Gastroesophageal sphincter (tissue), 4 donors: ENCODE data around the gene FAM151A. TPM values are rescaled to one million over a fixed set of nuclear protein-coding genes. Genes with fewer than 3 reads are reported as not detected.

Experiments used
- ATAC-seq: fragments of 150-250 bp; one replicate; pipeline ENCODE4 v1.9.1; 2016; ENCODE audit warnings: mild to moderate bottlenecking, moderate library complexity
- H3K27ac ChIP-seq, 4 donors: fragments of 200-600 bp; sonication (generic) in 3 of 4; 1 replicate in 3 of 4; 2 replicates in 1 of 4; pipeline ENCODE4 v1.5.1; 2016 to 2019
- H3K27me3 ChIP-seq: fragments of 200-600 bp; sonication (generic); one replicate; pipeline ENCODE4 v1.5.1; 2019
- H3K36me3 ChIP-seq, 2 donors: fragments of 200-600 bp; sonication (generic); one replicate each; pipeline ENCODE4 v1.5.1; 2019; ENCODE audit warnings: control low read depth in 1 of 2
- H3K4me1 ChIP-seq, 3 donors: fragments of 200-600 bp; sonication (generic); 1 replicate in 2 of 3; 2 replicates in 1 of 3; pipeline ENCODE4 v1.5.1; 2016 to 2019; ENCODE audit warnings: control low read depth in 2 of 3
- H3K4me3 ChIP-seq, 2 donors: fragments of 200-600 bp; sonication (generic); one replicate each; pipeline ENCODE4 v1.5.1; 2019; ENCODE audit warnings: mild to moderate bottlenecking in 1 of 2, moderate library complexity in 1 of 2
- H3K9me3 ChIP-seq, 3 donors: fragments of 200-600 bp; sonication (generic); one replicate each; pipeline ENCODE4 v1.5.1; 2017 to 2019; ENCODE audit warnings: control low read depth in 2 of 3
- EP300 ChIP-seq: sonication (generic); formaldehyde crosslinking; IDR thresholded peaks from one replicate; pipeline ENCODE4 v1.6.1; 2017; ENCODE audit warnings: antibody characterized with exemption, mild to moderate bottlenecking
- POLR2A ChIP-seq, 2 donors: fragments of 450-650 bp; IDR thresholded peaks; one replicate each; pipeline ENCODE4 v1.6.1; 2017; ENCODE audit warnings: antibody characterized with exemption in 2 of 2, mild to moderate bottlenecking in 2 of 2, moderate library complexity in 1 of 2
- POLR2AphosphoS5 ChIP-seq: sonication (generic); formaldehyde crosslinking; IDR thresholded peaks from one replicate; pipeline ENCODE4 v1.6.1; 2017; ENCODE audit warnings: antibody characterized with exemption
- WGBS, 2 donors: methylation state at CpG; one replicate each; pipeline ENCODE4 v1.1.5; 2018; ENCODE audit warnings: low coverage in 1 of 2; 5-methylcytosine and 5-hydroxymethylcytosine counted together
- total RNA-seq, 4 donors: library from RNA; depleted of rRNA; stranded (reverse); fragments of >200 nt; gene quantifications; one replicate each; pipeline ENCODE4 v1.1.0, GENCODE V29; 2016
- TF ChIP-seq, protein P1 (sequence below), 4 experiments: fragments of 200-600 bp in 2 of 4; fragments of 450-650 bp in 2 of 4; sonication (generic) in 1 of 4; IDR thresholded peaks; one replicate each; pipeline ENCODE4 v1.5.1; 2017 to 2019; ENCODE audit warnings: antibody characterized with exemption in 4 of 4, mild to moderate bottlenecking in 2 of 4, moderate library complexity in 2 of 4

FAM151A gene
- total RNA-seq, 4 donors from 2014 or later: not detected

DNA sequence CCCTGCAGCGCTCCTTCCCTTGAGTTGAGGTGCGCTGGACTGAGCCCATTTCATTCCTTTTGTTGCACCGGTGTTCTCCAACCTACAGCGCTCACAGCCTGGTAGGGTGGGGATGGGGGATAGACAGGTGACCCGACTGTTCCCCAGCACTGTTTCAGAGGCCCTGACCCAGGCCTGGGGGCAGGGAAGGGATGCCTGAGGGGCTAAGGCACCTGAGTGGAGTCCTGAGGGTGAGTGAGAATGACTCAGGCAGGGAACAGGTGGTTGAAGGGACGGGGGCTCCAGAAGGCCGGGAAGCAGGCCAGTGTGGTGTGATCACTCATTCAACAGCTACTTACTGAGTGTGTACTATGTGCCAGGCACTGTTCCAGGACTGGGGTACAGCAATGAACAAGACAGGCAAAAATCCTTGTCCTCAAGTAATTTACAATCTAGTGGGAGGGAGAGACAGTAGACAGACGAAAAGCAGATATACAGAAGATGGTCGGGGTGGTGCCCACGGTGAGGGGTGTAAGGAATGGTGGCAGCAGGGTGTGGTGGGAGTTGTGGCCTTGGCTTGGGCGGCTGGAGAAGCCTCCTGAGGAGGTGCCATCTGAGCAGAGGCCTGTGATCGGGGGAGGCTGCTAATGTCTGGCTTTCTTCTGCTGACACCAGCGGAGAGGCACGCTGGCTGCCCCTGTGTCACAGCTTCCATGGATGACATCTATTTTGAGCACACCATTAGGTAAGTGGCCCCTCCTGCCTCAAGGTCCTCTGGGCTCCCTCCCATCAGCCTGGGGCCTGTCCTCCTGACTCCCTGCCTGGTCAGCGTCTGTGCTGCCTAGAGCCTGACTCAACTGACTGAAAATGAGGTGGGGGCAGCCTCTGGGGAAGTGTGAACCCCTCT lies 37.9 kb downstream of the FAM151A start:
- WGBS, 2 donors: 70 to 94% methylated on average over 3 to 8 of the region's 15 CpGs
- Histone ChIP-seq H3K27me3 (no peaks in the 10 kb centered on the region), H3K27ac (no peak overlapping the region), H3K4me3 (no peak overlapping the region), H3K9me3 (no peaks in the 10 kb centered on the region), H3K4me1 (peaks cover 4 to 39% (median 11%) of the 10 kb centered on the region in 3 donors), H3K36me3 (peaks cover 0 to 32% of the 10 kb centered on the region in 2 donors)
- ATAC-seq: no peak
- no peak for TF ChIP-seq POLR2A (IDR thresholded peaks at IDR 0.05)
- no peak for TF ChIP-seq POLR2AphosphoS5
- TF ChIP-seq, protein P1, sequence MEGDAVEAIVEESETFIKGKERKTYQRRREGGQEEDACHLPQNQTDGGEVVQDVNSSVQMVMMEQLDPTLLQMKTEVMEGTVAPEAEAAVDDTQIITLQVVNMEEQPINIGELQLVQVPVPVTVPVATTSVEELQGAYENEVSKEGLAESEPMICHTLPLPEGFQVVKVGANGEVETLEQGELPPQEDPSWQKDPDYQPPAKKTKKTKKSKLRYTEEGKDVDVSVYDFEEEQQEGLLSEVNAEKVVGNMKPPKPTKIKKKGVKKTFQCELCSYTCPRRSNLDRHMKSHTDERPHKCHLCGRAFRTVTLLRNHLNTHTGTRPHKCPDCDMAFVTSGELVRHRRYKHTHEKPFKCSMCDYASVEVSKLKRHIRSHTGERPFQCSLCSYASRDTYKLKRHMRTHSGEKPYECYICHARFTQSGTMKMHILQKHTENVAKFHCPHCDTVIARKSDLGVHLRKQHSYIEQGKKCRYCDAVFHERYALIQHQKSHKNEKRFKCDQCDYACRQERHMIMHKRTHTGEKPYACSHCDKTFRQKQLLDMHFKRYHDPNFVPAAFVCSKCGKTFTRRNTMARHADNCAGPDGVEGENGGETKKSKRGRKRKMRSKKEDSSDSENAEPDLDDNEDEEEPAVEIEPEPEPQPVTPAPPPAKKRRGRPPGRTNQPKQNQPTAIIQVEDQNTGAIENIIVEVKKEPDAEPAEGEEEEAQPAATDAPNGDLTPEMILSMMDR (IDR thresholded peaks at IDR 0.05): no peak
- no peak for TF ChIP-seq EP300

DNA sequence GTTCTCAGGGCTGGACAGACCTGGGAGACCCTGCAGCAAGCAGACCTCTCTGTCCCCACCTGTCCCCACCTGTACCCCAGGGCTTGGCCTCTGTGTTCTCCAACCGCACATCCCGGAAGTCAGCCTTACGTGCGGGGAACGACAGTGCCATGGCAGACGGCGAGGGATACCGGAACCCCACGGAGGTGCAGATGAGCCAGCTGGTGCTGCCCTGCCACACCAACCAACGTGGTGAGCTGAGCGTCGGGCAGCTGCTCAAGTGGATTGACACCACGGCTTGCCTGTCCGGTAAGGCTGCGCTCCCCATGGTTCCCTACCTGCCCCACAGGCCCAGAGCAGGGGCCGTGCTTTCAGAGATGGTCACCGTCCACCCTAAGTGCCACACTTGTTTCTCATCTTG lies 38.8 kb downstream of the FAM151A start:
- Histone ChIP-seq H3K4me3 (no peak overlapping the region), H3K27ac (peak overlapping the region in 1 of 4 donors; percentile 92), H3K9me3 (no peaks in the 10 kb centered on the region), H3K36me3 (peaks cover 0 to 26% of the 10 kb centered on the region in 2 donors), H3K4me1 (peaks cover 4 to 47% (median 11%) of the 10 kb centered on the region in 3 donors), H3K27me3 (no peaks in the 10 kb centered on the region)
- 91 to 93% methylated on average over 3 to 7 of the region's 17 CpGs for WGBS, 2 donors
- no peak for ATAC-seq
- TF ChIP-seq POLR2A (IDR thresholded peaks at IDR 0.05): no peak
- TF ChIP-seq, protein P1 (IDR thresholded peaks at IDR 0.05): no peak
- TF ChIP-seq POLR2AphosphoS5: no peak
- no peak for TF ChIP-seq EP300

DNA sequence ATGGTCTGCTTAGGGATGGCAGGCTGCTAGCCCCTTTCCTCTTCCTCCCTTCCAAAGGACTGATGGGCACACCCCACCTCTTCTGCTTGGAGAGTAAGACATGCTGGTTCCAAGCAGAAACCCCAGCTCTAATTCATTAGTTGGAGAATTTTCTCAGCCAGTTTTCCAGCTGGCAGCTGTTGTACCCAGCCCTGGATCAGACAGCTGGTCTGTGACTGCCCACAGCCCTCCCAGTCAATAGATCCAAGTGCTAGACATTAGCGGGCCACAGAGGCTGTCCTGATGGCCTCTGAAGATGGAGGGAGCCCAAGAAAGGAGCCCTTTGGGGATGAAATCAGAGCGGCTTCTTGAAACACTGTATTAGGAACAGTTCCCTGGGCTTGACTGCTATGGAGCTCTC lies 39.5 kb downstream of the FAM151A start:
- H3K4me1 ChIP-seq: peaks cover 7 to 54% (median 11%) of the 10 kb centered on the region in 3 donors
- H3K9me3 ChIP-seq: no peaks in the 10 kb centered on the region
- H3K36me3 ChIP-seq: peaks cover 0 to 23% of the 10 kb centered on the region in 2 donors
- 60% methylated on average over 1 of the region's 2 CpGs; no CpG with 5 or more reads in 1 of the 2 donors for WGBS, 2 donors
- peak overlapping the region in 1 of 4 donors; percentile 92 for H3K27ac ChIP-seq
- H3K27me3 ChIP-seq: no peaks in the 10 kb centered on the region
- H3K4me3 ChIP-seq: no peak overlapping the region
- no peak for ATAC-seq
- TF ChIP-seq, protein P1 (IDR thresholded peaks at IDR 0.05): no peak
- no peak for TF ChIP-seq POLR2AphosphoS5
- TF ChIP-seq EP300: no peak
- no peak for TF ChIP-seq POLR2A (IDR thresholded peaks at IDR 0.05)

DNA sequence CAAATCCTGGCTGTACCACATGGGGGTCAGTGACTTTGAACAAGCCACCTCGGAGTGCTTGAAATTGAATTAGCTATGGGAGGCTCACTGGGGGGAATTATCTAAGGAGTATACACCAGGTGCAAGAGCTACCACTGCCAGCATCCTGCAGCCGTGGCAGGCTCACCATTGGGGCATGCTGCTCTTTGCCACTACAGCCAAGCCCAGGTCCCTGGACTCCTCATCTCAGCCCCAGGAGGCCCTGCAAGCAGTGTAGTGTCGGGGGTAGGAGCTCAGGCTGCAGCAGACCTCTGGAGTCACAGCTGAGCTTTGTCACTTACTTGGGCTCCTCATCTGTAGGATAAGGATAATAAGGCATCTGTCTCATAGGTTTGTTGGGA lies 40.0 kb downstream of the FAM151A start:
- ATAC-seq: no peak
- 60% methylated on average over 1 of the region's 3 CpGs; no CpG with 5 or more reads in 1 of the 2 donors for WGBS, 2 donors
- peaks cover 7 to 60% (median 11%) of the 10 kb centered on the region in 3 donors for H3K4me1 ChIP-seq
- no peak overlapping the region for H3K4me3 ChIP-seq
- H3K9me3 ChIP-seq: no peaks in the 10 kb centered on the region
- H3K36me3 ChIP-seq: peaks cover 0 to 19% of the 10 kb centered on the region in 2 donors
- H3K27me3 ChIP-seq: no peaks in the 10 kb centered on the region
- peak overlapping the region in 3 of 4 donors; percentile 85 to 93 (median 92) for H3K27ac ChIP-seq
- no peak for TF ChIP-seq EP300
- TF ChIP-seq, protein P1 (IDR thresholded peaks at IDR 0.05): no peak
- TF ChIP-seq POLR2A (IDR thresholded peaks at IDR 0.05): no peak
- TF ChIP-seq POLR2AphosphoS5: no peak
